Measurements from ENCODE around the gene RASGRP3. TPM values are rescaled to one million over a fixed set of nuclear protein-coding genes. Genes with fewer than 3 reads are reported as not detected.

The RASGRP3 gene
- total RNA-seq, 2 experiments from 2014 or later = 6.3 to 8.4 TPM

- CTCF ChIA-PET = no interaction called here
- no peak overlapping the region for H3K27ac Mint-ChIP-seq
- POLR2A ChIA-PET = no interaction called here
Observed at GRCh38 chr2:33469238-33469637, 7.2 kb upstream of the RASGRP3 start.

DNA sequence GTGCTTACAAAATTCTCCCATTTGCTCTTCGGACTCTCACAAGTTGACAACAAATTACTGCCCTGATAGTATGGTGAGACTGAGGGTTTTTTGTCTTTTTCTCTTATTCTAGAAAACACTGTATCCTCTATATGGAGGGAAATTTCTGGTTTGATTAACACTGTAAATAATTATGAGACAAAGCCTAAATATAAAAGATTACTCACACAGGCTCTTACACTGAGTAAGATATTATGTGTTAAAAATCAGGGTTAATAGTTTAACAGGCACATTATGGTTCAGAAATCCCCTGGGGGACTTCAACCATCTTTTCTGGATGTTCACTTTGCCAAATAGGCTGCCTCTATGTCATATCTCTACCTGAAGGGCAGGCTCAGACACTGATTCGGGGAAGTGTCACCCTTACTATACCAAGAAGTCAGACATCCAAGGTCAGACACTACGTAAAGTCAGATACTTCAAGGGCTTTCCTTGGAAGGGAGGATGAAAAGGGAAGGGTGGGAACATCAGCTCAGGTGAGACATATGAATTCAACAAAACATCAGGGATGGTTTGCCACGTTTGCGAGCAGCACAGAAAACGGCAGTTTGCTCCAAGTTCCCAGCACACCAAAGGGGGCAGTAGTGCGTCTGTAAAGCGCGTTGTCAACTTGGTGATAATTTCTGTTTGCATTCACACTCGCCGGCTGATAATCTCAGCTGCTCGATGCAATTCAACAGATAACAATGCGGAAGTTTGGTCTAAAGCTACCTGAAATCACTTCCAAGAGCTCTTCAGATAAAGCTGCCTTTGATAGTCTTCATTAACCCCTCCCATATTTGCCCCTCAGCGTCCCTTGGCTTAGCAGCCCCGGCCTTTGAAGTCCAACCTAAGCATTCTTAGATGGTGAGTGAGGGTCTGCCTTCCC is 972 bp upstream of the RASGRP3 start:
- H3K27ac Mint-ChIP-seq = peak overlapping the region; percentile 98
- peaks cover 36% of the 10 kb centered on the region for H3K4me1 Mint-ChIP-seq
- POLR2A ChIA-PET = interaction anchor here (0.9 to 3.2 kb wide), 15 partner anchors 10 to 152 kb away, joined by 3 to 45 read pairs (median 5); partner anchors contain the start of gene FAM98A
- peaks cover 1% of the 10 kb centered on the region for H3K27me3 Mint-ChIP-seq
- H3K4me3 Mint-ChIP-seq = peak overlapping the region; percentile 80
- DNase-seq = peak; percentile 86
- no peaks in the 10 kb centered on the region for H3K9me3 Mint-ChIP-seq
- CTCF ChIA-PET = interaction anchor here (0.6 to 2.9 kb wide), 26 partner anchors 9 to 198 kb away, joined by 3 to 27 read pairs (median 4); partner anchors contain the start of gene FAM98A
- no peaks in the 10 kb centered on the region for H3K36me3 Mint-ChIP-seq (ENCODE audit: low read depth)

More at GRCh38 chr2:33469238-33469637, 7.2 kb upstream of the RASGRP3 start:
- Mint-ChIP-seq H3K9me3 (no peaks in the 10 kb centered on the region), H3K27me3 (peaks cover 1% of the 10 kb centered on the region), H3K4me3 (no peak overlapping the region), H3K4me1 (no peaks in the 10 kb centered on the region), H3K36me3 (ENCODE audit: low read depth) (no peaks in the 10 kb centered on the region)
- no peak for DNase-seq

GRCh38 chr2:33476793-33477190 is 343 bp downstream of the RASGRP3 start:
- POLR2A ChIA-PET = interaction anchor here (1.0 to 3.2 kb wide), 15 partner anchors 9 to 153 kb away, joined by 3 to 45 read pairs (median 5); partner anchors contain the start of gene FAM98A
- no peaks in the 10 kb centered on the region for H3K9me3 Mint-ChIP-seq

GRCh38 chr2:33477473-33478468 is 1.3 kb downstream of the RASGRP3 start:
- Mint-ChIP-seq H3K27me3 (peaks cover under 1% of the 10 kb centered on the region), H3K9me3 (no peaks in the 10 kb centered on the region), H3K36me3 (ENCODE audit: low read depth) (peaks cover 4% of the 10 kb centered on the region), H3K4me3 (peak overlapping the region; percentile 80), H3K4me1 (peaks cover 36% of the 10 kb centered on the region), H3K27ac (peak overlapping the region; percentile 98)
- ChIA-PET POLR2A (interaction anchor here (0.8 to 3.2 kb wide), 9 partner anchors 8 to 121 kb away, joined by 3 to 45 read pairs (median 13); partner anchors contain the start of gene FAM98A), CTCF (interaction anchor here (1.1 to 2.9 kb wide), 3 partner anchors 19 to 121 kb away, joined by 3 to 23 read pairs (median 6); partner anchors contain the start of gene FAM98A)
- DNase-seq = no peak

More at GRCh38 chr2:33476793-33477190, 343 bp downstream of the RASGRP3 start:
- Mint-ChIP-seq H3K27me3 (peaks cover 1% of the 10 kb centered on the region), H3K27ac (peak overlapping the region; percentile 98), H3K36me3 (ENCODE audit: low read depth) (peaks cover 4% of the 10 kb centered on the region), H3K4me1 (peaks cover 36% of the 10 kb centered on the region), H3K4me3 (peak overlapping the region; percentile 80)
- CTCF ChIA-PET = interaction anchor here (0.7 to 2.9 kb wide), 8 partner anchors 17 to 197 kb away, joined by 3 to 23 read pairs (median 4); partner anchors contain the start of gene FAM98A
- DNase-seq = no peak

DNA sequence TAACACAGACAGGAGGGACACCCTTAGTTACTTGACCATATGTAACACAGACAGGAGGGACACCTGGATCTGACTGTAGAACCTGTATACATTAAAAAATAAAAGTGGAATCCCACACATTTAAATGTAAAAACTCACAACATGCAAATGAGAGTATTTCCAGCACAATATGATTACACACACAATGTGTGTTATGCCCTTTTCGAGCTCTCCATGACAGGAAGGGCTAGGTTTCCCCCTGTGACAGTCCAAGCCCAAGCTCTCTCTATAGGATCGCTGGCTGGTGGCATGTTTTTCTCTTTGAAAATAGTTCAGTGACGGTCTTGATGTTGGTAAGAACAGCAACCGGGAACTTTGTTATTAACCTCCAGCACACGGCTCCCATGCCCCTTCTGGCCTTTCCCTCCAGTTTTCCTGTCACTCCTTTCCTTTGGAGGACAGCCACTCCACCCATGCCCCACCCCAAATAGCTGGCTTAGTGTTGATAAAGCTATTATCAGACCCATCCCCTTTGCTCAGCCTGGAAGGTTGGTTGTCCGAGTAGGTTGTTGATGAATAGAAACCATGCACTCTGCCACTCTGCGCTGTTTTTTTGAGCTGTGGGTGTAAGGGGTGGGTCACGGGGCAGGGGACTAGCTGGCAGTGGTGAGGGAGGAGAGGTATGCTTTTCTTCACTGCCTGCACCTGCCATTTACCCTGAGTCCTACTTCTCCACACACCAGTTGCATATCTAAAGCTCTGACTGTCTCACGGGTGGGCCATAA is 2.7 kb downstream of the RASGRP3 start:
- Mint-ChIP-seq H3K9me3 (no peaks in the 10 kb centered on the region), H3K36me3 (ENCODE audit: low read depth) (peaks cover 9% of the 10 kb centered on the region), H3K27ac (no peak overlapping the region), H3K4me3 (no peak overlapping the region), H3K4me1 (peaks cover 45% of the 10 kb centered on the region), H3K27me3 (no peaks in the 10 kb centered on the region)
- POLR2A ChIA-PET = interaction anchor here (1.2 to 1.7 kb wide), 3 partner anchors 9 to 22 kb away, joined by 3 to 6 read pairs (median 4); no protein-coding TSS in a partner anchor
- CTCF ChIA-PET = no interaction called here
- no peak for DNase-seq

- H3K36me3 Mint-ChIP-seq (ENCODE audit: low read depth) = peaks cover 39% of the 10 kb centered on the region
- DNase-seq = no peak
- no peak overlapping the region for H3K4me3 Mint-ChIP-seq
- H3K9me3 Mint-ChIP-seq = peaks cover 9% of the 10 kb centered on the region
- CTCF ChIA-PET = no interaction called here
- no peak overlapping the region for H3K27ac Mint-ChIP-seq
- H3K27me3 Mint-ChIP-seq = no peaks in the 10 kb centered on the region
- POLR2A ChIA-PET = no interaction called here
- peaks cover 36% of the 10 kb centered on the region for H3K4me1 Mint-ChIP-seq
Observed at GRCh38 chr2:33482518-33482917, 6.1 kb downstream of the RASGRP3 start.

GRCh38 chr2:33484042-33484621 is 7.7 kb downstream of the RASGRP3 start:
- peaks cover 42% of the 10 kb centered on the region for H3K36me3 Mint-ChIP-seq (ENCODE audit: low read depth)
- H3K9me3 Mint-ChIP-seq = peaks cover 9% of the 10 kb centered on the region
- H3K4me3 Mint-ChIP-seq = no peak overlapping the region
- CTCF ChIA-PET = interaction anchor here (0.7 kb wide), 1 partner anchor 51 kb away, joined by 3 read pairs; no protein-coding TSS in a partner anchor
- DNase-seq = no peak
- H3K27ac Mint-ChIP-seq = no peak overlapping the region
- POLR2A ChIA-PET = interaction anchor here (1.0 kb wide), 1 partner anchor 10 kb away, joined by 3 read pairs; no protein-coding TSS in a partner anchor
- H3K4me1 Mint-ChIP-seq = peaks cover 38% of the 10 kb centered on the region
- no peaks in the 10 kb centered on the region for H3K27me3 Mint-ChIP-seq

- no peak for DNase-seq
- Mint-ChIP-seq H3K9me3 (peaks cover 9% of the 10 kb centered on the region), H3K27me3 (peaks cover 2% of the 10 kb centered on the region), H3K4me3 (no peak overlapping the region), H3K36me3 (ENCODE audit: low read depth) (peaks cover 45% of the 10 kb centered on the region), H3K27ac (no peak overlapping the region), H3K4me1 (peaks cover 40% of the 10 kb centered on the region)
- CTCF ChIA-PET = interaction anchor here (1.6 kb wide), 1 partner anchor 9 kb away, joined by 6 read pairs; the partner anchor contains the start of gene RASGRP3
- POLR2A ChIA-PET = interaction anchor here (2.2 kb wide), 1 partner anchor 9 kb away, joined by 13 read pairs; the partner anchor contains the start of gene RASGRP3
Observed at GRCh38 chr2:33485051-33485450, 8.6 kb downstream of the RASGRP3 start.

DNA sequence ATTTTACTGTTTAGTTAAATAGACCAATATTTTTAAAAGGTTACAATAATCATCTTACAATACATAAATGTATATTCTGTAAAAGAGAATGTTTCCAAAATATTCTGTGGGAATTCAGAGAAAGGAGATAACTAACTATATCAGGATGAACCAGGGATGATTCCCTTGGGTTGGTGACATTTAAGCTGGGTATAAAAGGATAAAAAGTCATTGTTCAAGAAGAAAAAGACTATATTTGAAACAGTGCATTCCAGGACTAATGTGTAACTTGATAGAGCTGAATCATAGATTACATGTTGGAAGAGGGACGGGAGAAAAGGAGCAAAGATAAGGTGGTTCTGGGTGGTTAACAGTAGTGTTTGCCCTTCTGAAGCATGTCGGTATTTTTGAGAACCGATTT is 10.1 kb downstream of the RASGRP3 start:
- Mint-ChIP-seq H3K27ac (no peak overlapping the region), H3K9me3 (peaks cover 9% of the 10 kb centered on the region), H3K27me3 (peaks cover 2% of the 10 kb centered on the region), H3K4me3 (no peak overlapping the region), H3K4me1 (peaks cover 43% of the 10 kb centered on the region), H3K36me3 (ENCODE audit: low read depth) (peaks cover 45% of the 10 kb centered on the region)
- POLR2A ChIA-PET = interaction anchor here (2.2 kb wide), 1 partner anchor 10 kb away, joined by 13 read pairs; the partner anchor contains the start of gene RASGRP3
- DNase-seq = no peak
- CTCF ChIA-PET = interaction anchor here (0.7 kb wide), 1 partner anchor 11 kb away, joined by 4 read pairs; no protein-coding TSS in a partner anchor

GRCh38 chr2:33488178-33488690 is 11.8 kb downstream of the RASGRP3 start:
- peaks cover 47% of the 10 kb centered on the region for H3K4me1 Mint-ChIP-seq
- peaks cover 48% of the 10 kb centered on the region for H3K36me3 Mint-ChIP-seq (ENCODE audit: low read depth)
- ChIA-PET CTCF (interaction anchor here (0.7 to 1.6 kb wide), 2 partner anchors 13 to 111 kb away, joined by 4 to 5 read pairs; partner anchors contain the start of gene FAM98A), POLR2A (interaction anchor here (0.7 to 1.8 kb wide), 4 partner anchors 9 to 127 kb away, joined by 3 to 11 read pairs (median 5); partner anchors contain the start of gene RASGRP3)
- H3K9me3 Mint-ChIP-seq = peaks cover 9% of the 10 kb centered on the region
- no peak overlapping the region for H3K4me3 Mint-ChIP-seq
- peak overlapping the region; percentile 56 for H3K27ac Mint-ChIP-seq
- H3K27me3 Mint-ChIP-seq = peaks cover 2% of the 10 kb centered on the region
- DNase-seq = no peak
